Panc1 (cell line): ENCODE measurements around the gene P3R3URF. TPM values are rescaled to one million over a fixed set of nuclear protein-coding genes. Genes with fewer than 3 reads are reported as not detected.

ENCODE experiments used
- ATAC-seq: fragments of 200-7000 bp; cut with Tn5 transposase; 2 replicates; pipeline ENCODE4 v1.9.1; 2020; ENCODE audit warnings: mild to moderate bottlenecking, moderate library complexity
- BruUV-seq: library from RNA; stranded (reverse); fragments of 400-500 nt; replicated peaks from 2 replicates; lab custom pipeline; 2021; lab: Mats Ljungman, UMichigan
- CTCF ChIA-PET: fragments of 300-600 bp; sonication (Branson Sonifier 250); formaldehyde crosslinking; loops from one replicate; lab custom pipeline; 2022; ENCODE audit warnings: antibody characterized with exemption; lab: Charles Lee
- POLR2A ChIA-PET: fragments of 300-600 bp; sonication (Branson Sonifier 250); formaldehyde crosslinking; loops from one replicate; lab custom pipeline; 2022; ENCODE audit warnings: antibody characterized with exemption; lab: Charles Lee
- DNase-seq: peaks from one replicate; pipeline ENCODE4 v3.0.0-alpha.2; 2010; ENCODE audit warnings: low read depth, low spot score
- H3K27ac ChIP-seq: 2 replicates; pipeline ENCODE4 v1.5.1; 2011; ENCODE audit warnings: mild to moderate bottlenecking, low read length, inconsistent platforms
- H3K27me3 ChIP-seq: fragments of 200-500 bp; sonication (Bioruptor generic); 2 replicates; pipeline ENCODE4 v1.6.0; 2014; ENCODE audit warnings: low read length, inconsistent platforms; ENCODE audit not compliant: control insufficient read depth, insufficient read depth
- H3K36me3 ChIP-seq: fragments of 200-500 bp; sonication (Bioruptor generic); 2 replicates; pipeline ENCODE4 v1.5.1; 2014; ENCODE audit warnings: inconsistent platforms, mild to moderate bottlenecking, low read length, moderate library complexity; ENCODE audit not compliant: control insufficient read depth, insufficient read depth
- H3K4me1 ChIP-seq: 2 replicates; pipeline ENCODE4 v1.5.1; 2011; ENCODE audit warnings: inconsistent platforms, mild to moderate bottlenecking, low read length, moderate library complexity; ENCODE audit not compliant: control insufficient read depth, insufficient read depth
- H3K4me3 ChIP-seq, 2 experiments: 2 replicates each; pipeline ENCODE4 v1.5.1; 2011 to 2012; ENCODE audit warnings: low read depth in 2 of 2, low read length in 2 of 2, mild to moderate bottlenecking in 2 of 2, inconsistent platforms in 1 of 2, moderate library complexity in 1 of 2
- H3K9me3 ChIP-seq: fragments of 200-500 bp; sonication (Bioruptor generic); 2 replicates; pipeline ENCODE4 v1.5.1; 2014; ENCODE audit warnings: low read depth, mild to moderate bottlenecking, inconsistent platforms, low read length, moderate library complexity; ENCODE audit not compliant: control insufficient read depth, insufficient read depth
- CTCF ChIP-seq: fragments of 450-650 bp; IDR thresholded peaks from 2 replicates; pipeline ENCODE4 v1.5.1; 2017; ENCODE audit warnings: mild to moderate bottlenecking
- POLR2AphosphoS5 ChIP-seq: IDR thresholded peaks from 2 replicates; pipeline ENCODE4 v1.6.1; 2012; ENCODE audit warnings: mild to moderate bottlenecking, low read depth, low read length, moderate library complexity
- REST ChIP-seq, 2 experiments: IDR thresholded peaks; 2 replicates each; pipeline ENCODE4 v1.6.1; 2011 to 2012; ENCODE audit warnings: low read depth in 2 of 2, control low read depth in 1 of 2, low read length in 1 of 2, mild to moderate bottlenecking in 1 of 2, moderate library complexity in 1 of 2; ENCODE audit not compliant: insufficient read depth in 1 of 2
- SIN3A ChIP-seq: IDR thresholded peaks from 2 replicates; pipeline ENCODE4 v1.6.1; 2012; ENCODE audit warnings: low read depth, mild to moderate bottlenecking, low read length, moderate library complexity, borderline replicate concordance; ENCODE audit not compliant: insufficient read depth
- TCF7L2 ChIP-seq: IDR thresholded peaks from 2 replicates; pipeline ENCODE4 v1.6.1; 2011; ENCODE audit warnings: mild to moderate bottlenecking, low read depth, low read length, inconsistent platforms
- in situ Hi-C: cut with HindIII; loops from 2 replicates; pipeline ENCODE4 v1.10.0; 2016; ENCODE audit warnings: low sequenced_read_pairs, low pct_unique_long_range_greater_than_20kb
- intact Hi-C: fragments of 100-400 bp; cut with micrococcal nuclease; formaldehyde crosslinking; loops from one replicate; pipeline ENCODE4 v1.10.0; 2022; ENCODE audit not compliant: unreplicated experiment
- total RNA-seq: library from RNA; stranded (reverse); gene quantifications from one replicate; pipeline ENCODE4 v1.2.1, GENCODE V29; 2021; ENCODE audit not compliant: unreplicated experiment

Gene P3R3URF
- total RNA-seq, 1 experiment from 2014 or later: not detected

GRCh38 chr1:46184920-46185658 is 8.8 kb upstream of the P3R3URF start:
- CTCF ChIA-PET: no interaction called here
- TSS peak; percentile 74 for BruUV-seq
- intact Hi-C loops: no loop called here
- DNase-seq (no peak), ATAC-seq (no peak)
- H3K27ac ChIP-seq: peak overlapping the region; percentile 66
- H3K36me3 ChIP-seq: no peaks in the 10 kb centered on the region
- H3K4me3 ChIP-seq: no peak overlapping the region
- no peaks in the 10 kb centered on the region for H3K27me3 ChIP-seq
- no peaks in the 10 kb centered on the region for H3K9me3 ChIP-seq
- POLR2A ChIA-PET: no interaction called here
- TF ChIP-seq REST (IDR thresholded peaks at IDR 0.05; ENCODE audit: insufficient read depth in 1 of 2, low read depth in 2 of 2, low read length in 1 of 2) (no peak), POLR2AphosphoS5 (peak; percentile 40; the same call in 1 of the 2 replicates), SIN3A (no peak), CTCF (no peak), TCF7L2 (no peak)
- peaks cover 63% of the 10 kb centered on the region for H3K4me1 ChIP-seq
- in situ Hi-C loops: no loop called here

- BruUV-seq: no TSS peak
- intact Hi-C loops (loop anchor here (2.0 kb wide), 1 partner anchor 39 kb away; no protein-coding TSS in a partner anchor), in situ Hi-C loops (no loop called here)
- Histone ChIP-seq H3K36me3 (no peaks in the 10 kb centered on the region), H3K4me3 (no peak overlapping the region), H3K27ac (peak overlapping the region; percentile 66), H3K27me3 (no peaks in the 10 kb centered on the region), H3K9me3 (no peaks in the 10 kb centered on the region), H3K4me1 (peaks cover 69% of the 10 kb centered on the region)
- no peak for TF ChIP-seq POLR2AphosphoS5
- no peak for TF ChIP-seq SIN3A
- no peak for TF ChIP-seq REST (IDR thresholded peaks at IDR 0.05; ENCODE audit: insufficient read depth in 1 of 2, low read depth in 2 of 2, low read length in 1 of 2)
- TF ChIP-seq CTCF: no peak
- TF ChIP-seq TCF7L2: no peak
- POLR2A ChIA-PET: interaction anchor here (1.1 to 1.8 kb wide), 2 partner anchors 11 to 36 kb away, joined by 3 to 6 read pairs; no protein-coding TSS in a partner anchor
- CTCF ChIA-PET: no interaction called here
- ATAC-seq (no peak), DNase-seq (no peak)
Observed at GRCh38 chr1:46183926-46184557, 7.8 kb upstream of the P3R3URF start.
